Right forelimb (tissue), 1 donor: Measurements from ENCODE around the gene CGB5.
"Not testable (repeated sequence)": the region's sequence is repeated elsewhere in the genome, so short reads cannot be mapped to it uniquely, and the experiment has no call there.

Experiments used
- DNase-seq: peaks from one replicate; pipeline ENCODE4 v3.0.0-alpha.2; 2018

The CGB5 gene

GRCh38 chr19:49043548-49043947 lies at the start of gene CGB5:
Gene CGB5, plus strand, starts transcription at chr19:49043848. Its CDS starts 362 bp downstream, at chr19:49044210.
- not testable (repeated sequence) for DNase-seq

DNA sequence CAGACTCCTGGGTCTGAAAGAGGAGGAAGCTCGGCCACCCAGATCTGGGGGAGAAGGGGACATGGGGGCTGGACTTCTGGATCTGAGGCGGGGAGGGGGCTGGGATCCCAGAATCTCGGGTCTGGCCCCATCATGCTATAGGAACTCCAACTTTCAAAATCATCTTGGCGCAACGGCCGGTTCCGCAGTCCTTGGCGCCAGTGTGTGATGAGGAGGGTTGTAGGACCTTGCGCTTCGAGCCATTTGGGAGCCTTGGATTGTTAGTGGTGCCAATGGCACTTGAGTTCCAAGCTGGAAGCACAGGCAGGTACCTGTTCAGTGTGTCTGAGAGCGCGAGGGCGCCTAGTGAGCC lies 49.6 kb upstream of the CGB5 start:
- no peak for DNase-seq

DNA sequence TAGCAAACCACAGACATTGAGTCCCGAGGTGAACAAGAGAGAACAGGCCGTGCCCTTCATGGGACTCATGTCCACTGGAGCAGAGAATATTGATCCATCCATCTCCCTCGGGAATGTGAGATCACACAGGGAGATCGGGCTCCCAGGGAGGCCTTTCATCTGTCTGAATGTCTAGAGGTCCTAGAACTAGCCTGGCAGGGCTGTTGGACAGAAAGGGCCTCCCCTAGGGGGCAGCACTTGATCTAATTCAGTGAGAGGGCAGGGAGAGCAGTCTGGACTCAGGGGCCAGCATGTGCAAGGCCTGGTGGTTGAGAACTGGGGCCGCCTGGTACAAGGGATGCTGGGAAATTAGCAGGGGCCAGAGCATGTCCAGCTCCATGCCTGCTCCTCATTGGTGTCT lies 45.7 kb upstream of the CGB5 start:
- DNase-seq, result no peak

GRCh38 chr19:48999481-49000325 lies 43.9 kb upstream of the CGB5 start:
- no peak for DNase-seq

DNA sequence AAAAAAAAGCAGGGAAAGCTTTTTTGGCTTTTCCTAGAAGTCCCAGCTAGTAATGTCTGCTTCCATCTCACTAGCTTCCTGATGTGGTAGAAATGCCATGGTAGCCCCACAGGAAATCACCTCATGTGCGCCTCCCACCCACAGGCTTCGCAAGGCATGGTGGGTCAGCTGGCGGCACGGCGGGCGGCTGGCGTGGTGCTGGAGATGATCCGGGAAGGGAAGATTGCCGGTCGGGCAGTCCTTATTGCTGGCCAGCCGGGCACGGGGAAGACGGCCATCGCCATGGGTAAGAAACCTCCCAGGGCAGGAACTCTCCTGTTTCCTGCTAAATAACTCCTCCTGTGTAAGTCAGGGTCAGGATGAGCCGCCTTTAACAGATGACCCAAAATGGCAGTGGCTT lies 39.5 kb upstream of the CGB5 start:
- no peak for DNase-seq

DNA sequence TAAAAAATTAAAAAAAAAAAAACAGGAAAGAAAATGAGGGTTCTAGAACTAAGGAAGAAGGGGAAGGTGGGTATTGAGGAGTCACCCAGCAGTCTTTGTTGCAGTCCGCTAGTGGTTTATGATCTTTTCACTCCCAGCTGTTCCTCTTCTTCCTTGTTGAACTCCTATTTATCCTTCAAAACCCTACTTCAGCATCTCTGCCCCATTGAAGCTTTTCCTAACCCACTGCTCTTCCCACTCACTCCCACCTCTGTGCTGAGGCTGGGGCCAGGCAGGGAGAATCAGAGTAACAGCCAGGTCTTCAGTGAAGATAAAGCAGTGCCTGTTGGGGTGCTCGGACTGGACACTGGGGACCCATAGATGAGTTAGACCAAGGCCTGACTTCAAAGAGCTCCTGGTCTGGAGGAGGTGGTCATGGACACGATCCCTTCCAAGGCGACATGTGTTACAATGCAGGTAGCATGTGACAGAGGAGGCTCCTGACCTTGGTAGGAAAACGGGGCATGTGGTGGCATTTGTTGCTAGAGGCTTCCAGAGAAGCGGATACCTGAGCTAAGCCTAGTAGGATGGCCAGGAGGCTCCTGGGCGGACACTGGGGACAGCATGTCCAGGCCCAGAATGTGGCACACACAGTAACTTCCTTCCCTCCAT lies 38.6 kb upstream of the CGB5 start:
- DNase-seq, result no peak

GRCh38 chr19:49006905-49007304 lies 36.7 kb upstream of the CGB5 start:
- DNase-seq, result no peak

DNA sequence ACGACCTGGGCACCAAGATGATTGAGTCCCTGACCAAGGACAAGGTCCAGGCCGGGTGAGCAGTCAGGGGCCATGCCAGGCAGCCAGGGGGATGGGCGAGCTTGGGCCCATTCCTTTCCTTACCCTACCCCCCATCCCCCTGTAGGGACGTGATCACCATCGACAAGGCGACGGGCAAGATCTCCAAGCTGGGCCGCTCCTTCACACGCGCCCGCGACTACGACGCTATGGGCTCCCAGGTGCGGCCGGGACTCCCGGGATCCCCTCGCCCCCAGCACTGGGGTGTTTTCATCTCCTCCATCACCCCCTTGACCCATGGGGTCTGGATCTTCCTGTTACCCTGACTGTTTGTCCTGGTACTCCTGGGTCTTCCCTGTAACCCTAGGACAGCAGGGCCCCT lies 33.8 kb upstream of the CGB5 start:
- DNase-seq, result no peak

GRCh38 chr19:49010453-49010852 lies 33.2 kb upstream of the CGB5 start:
- DNase-seq, result no peak

DNA sequence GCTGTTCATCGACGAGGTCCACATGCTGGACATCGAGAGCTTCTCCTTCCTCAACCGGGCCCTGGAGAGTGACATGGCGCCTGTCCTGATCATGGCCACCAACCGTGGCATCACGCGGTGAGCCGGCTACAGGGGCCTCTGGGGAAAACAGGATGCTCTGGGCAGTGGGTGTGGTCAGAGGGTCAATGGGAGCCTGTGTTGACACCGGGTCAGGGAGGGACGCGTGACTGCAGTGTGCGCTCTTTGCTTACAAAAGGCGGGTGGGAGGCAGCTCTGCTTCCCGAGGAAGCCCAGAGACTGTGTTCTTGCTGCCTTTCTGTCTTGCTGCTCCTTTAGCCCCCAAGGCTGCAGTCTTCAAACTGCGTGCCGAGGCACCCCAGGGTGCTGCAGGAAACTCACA lies 32.5 kb upstream of the CGB5 start:
- no peak for DNase-seq

- no peak for DNase-seq
These were observed 29.4 kb upstream of the CGB5 start for GRCh38 chr19:49014123-49014869.

DNA sequence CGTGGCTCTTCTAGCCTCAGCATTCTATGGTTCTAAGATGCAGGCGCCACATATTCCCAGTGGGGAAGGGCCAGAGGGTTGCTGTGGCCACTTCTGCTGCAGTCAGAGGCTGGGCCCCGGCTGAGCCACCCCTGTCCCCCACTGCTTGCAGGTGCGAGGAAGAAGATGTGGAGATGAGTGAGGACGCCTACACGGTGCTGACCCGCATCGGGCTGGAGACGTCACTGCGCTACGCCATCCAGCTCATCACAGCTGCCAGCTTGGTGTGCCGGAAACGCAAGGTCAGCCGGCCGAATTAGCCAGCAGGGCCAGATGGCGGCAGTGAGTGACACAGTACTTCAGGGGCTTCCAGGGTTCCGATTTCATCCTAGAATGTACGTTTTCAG lies 28.8 kb upstream of the CGB5 start:
- no peak for DNase-seq

GRCh38 chr19:49016067-49016839 lies 27.4 kb upstream of the CGB5 start:
- no peak for DNase-seq

GRCh38 chr19:49017041-49017665 lies 26.5 kb upstream of the CGB5 start, which contains the start of gene LHB:
Gene LHB, minus strand, starts transcription at chr19:49017091. Its CDS starts 10 bp downstream, at chr19:49017081.
- DNase-seq, result no peak

GRCh38 chr19:49017666-49018351 lies 25.8 kb upstream of the CGB5 start:
- peak; percentile 60 for DNase-seq

- not testable (repeated sequence) for DNase-seq
These were observed 25.0 kb upstream of the CGB5 start for GRCh38 chr19:49018388-49019241.

- no peak for DNase-seq
These were observed 24.3 kb upstream of the CGB5 start for GRCh38 chr19:49019242-49019932.

DNA sequence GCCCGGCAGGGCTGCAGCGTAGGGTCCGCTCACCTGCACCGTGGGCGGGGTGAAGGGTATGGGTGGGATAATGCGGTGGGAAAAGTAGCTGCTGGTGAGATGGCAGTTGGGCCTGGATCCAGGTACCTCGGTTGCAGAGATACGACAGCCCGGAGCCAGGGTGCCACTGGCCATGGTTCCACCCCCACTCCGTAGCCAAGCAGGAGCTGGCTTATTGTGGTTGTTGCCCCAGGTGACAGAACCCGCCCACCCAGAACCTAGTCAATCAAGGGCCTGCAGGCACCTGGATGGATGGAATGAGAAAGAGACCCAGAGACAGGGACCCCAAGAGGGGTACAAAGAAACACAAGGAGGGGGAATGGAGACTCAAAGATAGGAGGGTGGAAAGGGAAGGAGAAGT lies 23.3 kb upstream of the CGB5 start:
- no peak for DNase-seq

DNA sequence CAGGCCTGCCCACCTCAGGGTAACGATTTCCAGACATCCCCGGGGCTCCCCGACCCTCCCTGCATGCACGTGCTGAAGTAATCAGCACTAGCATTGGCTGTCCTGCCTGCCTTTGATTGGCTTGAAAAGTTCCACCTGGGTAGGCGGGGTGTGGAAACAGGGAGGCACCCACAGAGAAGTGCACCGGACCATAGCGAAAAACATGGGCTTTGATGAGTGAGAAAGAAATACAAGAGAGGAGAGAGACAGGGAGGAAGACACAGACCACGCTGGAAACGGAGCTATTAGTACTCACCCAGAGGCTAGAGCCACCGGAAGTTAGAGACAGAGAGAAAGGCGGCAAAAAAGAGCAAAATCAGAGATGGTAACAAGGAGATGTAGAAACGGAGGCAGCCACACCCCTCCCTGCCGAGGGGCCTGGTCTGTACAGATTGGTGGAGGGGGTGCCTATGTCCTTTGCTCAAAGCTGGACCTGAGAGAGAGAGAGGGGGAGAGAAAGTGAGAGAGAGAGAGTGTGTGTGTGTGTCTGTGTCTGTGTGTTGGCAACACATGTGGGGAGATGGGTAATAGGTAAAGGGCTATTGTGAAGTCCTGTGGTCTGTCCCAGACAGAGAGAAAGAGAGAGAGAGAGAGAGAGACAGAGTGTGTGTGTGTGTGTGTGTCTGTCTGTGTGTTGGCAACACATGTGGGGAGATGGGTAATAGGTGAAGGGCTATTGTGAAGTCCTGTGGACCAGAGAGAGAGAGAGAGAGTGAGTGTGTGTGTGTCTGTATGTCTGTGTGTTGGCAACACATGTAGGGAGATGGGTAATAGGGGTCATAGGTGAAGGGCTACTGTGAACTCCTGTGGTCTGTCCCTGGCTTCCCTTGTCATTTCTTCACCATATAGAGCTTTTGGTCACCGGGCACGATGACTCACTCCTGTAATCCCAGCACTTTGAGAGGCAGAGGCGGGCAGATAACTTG lies 22.4 kb upstream of the CGB5 start:
- DNase-seq, result no peak
